ENCODE data around the gene LRP4. TPM values are rescaled to one million over a fixed set of nuclear protein-coding genes. Genes with fewer than 3 reads are reported as not detected.

LRP4 gene
- total and polyA plus RNA-seq, 9 donors: 4.4 to 20.6 (median 11.6) TPM

GRCh38 chr11:46827995-46828394, 90.4 kb downstream of the LRP4 start:
- Histone ChIP-seq H3K9me3 (no peaks in the 10 kb centered on the region), H3K27me3 (no peaks in the 10 kb centered on the region), H3K36me3 (no peaks in the 10 kb centered on the region), H3K4me3 (no peak overlapping the region), H3K4me1 (ENCODE audit: insufficient read depth) (peaks cover 5% of the 10 kb centered on the region), H3K27ac (peak overlapping the region in 1 of 2 donors; percentile 38)
- whole genome bisulfite sequencing, 3 donors: 4 to 33% (median 11%) methylated on average over 1 of the region's 1 CpG
- intact Hi-C loops (cut with DNase I): no loop called here
- DNase-seq: no peak
- TF ChIP-seq POLR2A (IDR thresholded peaks at IDR 0.05): no peak
- no peak for TF ChIP-seq EP300 (IDR thresholded peaks at IDR 0.05)
- no peak for TF ChIP-seq CTCF (IDR thresholded peaks at IDR 0.05)

GRCh38 chr11:46826310-46827044, 91.9 kb downstream of the LRP4 start:
- Histone ChIP-seq H3K27ac (peak overlapping the region in 1 of 2 donors; percentile 38), H3K27me3 (no peaks in the 10 kb centered on the region), H3K9me3 (no peaks in the 10 kb centered on the region), H3K4me3 (peak overlapping the region; percentile 36), H3K4me1 (ENCODE audit: insufficient read depth) (peaks cover 5% of the 10 kb centered on the region), H3K36me3 (no peaks in the 10 kb centered on the region)
- intact Hi-C loops (cut with DNase I): no loop called here
- DNase-seq: peak; percentile 76 to 87 (median 82)
- TF ChIP-seq EP300 (IDR thresholded peaks at IDR 0.05): no peak
- TF ChIP-seq CTCF (IDR thresholded peaks at IDR 0.05): peak in 2 of 3 donors; percentile 17 to 20
- 0 to 3% (median 1%) methylated on average over 30 to 32 of the region's 32 CpGs for WGBS, 3 donors

GRCh38 chr11:46808799-46809431, 109.4 kb downstream of the LRP4 start:
- intact Hi-C loops (cut with DNase I): no loop called here
- Histone ChIP-seq H3K9me3 (no peaks in the 10 kb centered on the region), H3K4me3 (no peak overlapping the region), H3K27me3 (no peaks in the 10 kb centered on the region), H3K4me1 (ENCODE audit: insufficient read depth) (no peaks in the 10 kb centered on the region), H3K36me3 (no peaks in the 10 kb centered on the region), H3K27ac (no peak overlapping the region)
- TF ChIP-seq EP300 (IDR thresholded peaks at IDR 0.05) (no peak), CTCF (IDR thresholded peaks at IDR 0.05) (no peak), POLR2A (IDR thresholded peaks at IDR 0.05) (no peak)
- DNase-seq: no peak
- WGBS, 3 donors: 66 to 71% (median 70%) methylated on average over 3 of the region's 3 CpGs

Other genes starting within 250 kb of the LRP4 start
- gene ARHGAP1, start 217.9 kb downstream of the LRP4 start, total RNA-seq: 10 to 100 TPM; 24.1 to 95.9 (median 74.9) TPM
- 10 to 100 TPM; 36.2 to 50.7 TPM for gene ARHGAP1, start 217.9 kb downstream of the LRP4 start, polyA plus RNA-seq
- gene ZNF408, start 217.5 kb downstream of the LRP4 start, total RNA-seq: 10 to 100 TPM in 1 of 7 donors, 1 to 10 TPM in 6; 4.7 to 11.6 (median 7.8) TPM
- 1 to 10 TPM; 1.4 to 8.0 TPM for gene ZNF408, start 217.5 kb downstream of the LRP4 start, polyA plus RNA-seq
- gene F2, start 199.3 kb downstream of the LRP4 start, total RNA-seq: under 1 TPM in 4 of 7 donors, not detected in 3; 0.12 to 1.00 (median 0.37) TPM
- under 1 TPM; 0.10 to 0.30 TPM for gene F2, start 199.3 kb downstream of the LRP4 start, polyA plus RNA-seq
- gene CKAP5, start 72.3 kb downstream of the LRP4 start, total RNA-seq: 100 to 1,000 TPM in 3 of 7 donors, 10 to 100 TPM in 4; 27.6 to 110 (median 94.6) TPM
- 10 to 100 TPM; 25.8 to 62.2 TPM for gene CKAP5, start 72.3 kb downstream of the LRP4 start, polyA plus RNA-seq
- gene CSTPP1, start 18.2 kb upstream of the LRP4 start, total RNA-seq: 10 to 100 TPM; 20.3 to 42.6 (median 25.6) TPM
- 10 to 100 TPM; 20.6 to 25.8 TPM for gene CSTPP1, start 18.2 kb upstream of the LRP4 start, polyA plus RNA-seq

All from ovary (tissue), 9 donors.